HepG2 (cell line): Measurements from ENCODE around the gene MKRN1. TPM values are rescaled to one million over a fixed set of nuclear protein-coding genes. Genes with fewer than 3 reads are reported as not detected.

Experiments
- ATAC-seq: fragments of 200-7000 bp; cut with Tn5 transposase; 3 replicates; pipeline ENCODE4 v1.9.1; 2020; ENCODE audit warnings: mild to moderate bottlenecking, moderate library complexity
- BruUV-seq: library from RNA; stranded (reverse); fragments of 400-500 nt; replicated peaks from 2 replicates; lab custom pipeline; 2021; lab: Mats Ljungman, UMichigan
- CTCF ChIA-PET: fragments of 300-600 bp; formaldehyde crosslinking; extraction: SDS; loops from one replicate; lab custom pipeline; 2021; ENCODE audit warnings: low total read pairs, inconsistent platforms, low intra/inter-chr PET ratio; lab: Yijun Ruan, JAX
- POLR2A ChIA-PET: fragments of 350-600 bp; sonication (Branson Sonifier 250); formaldehyde crosslinking; loops from one replicate; lab custom pipeline; 2020; ENCODE audit warnings: antibody characterized with exemption, inconsistent platforms; lab: Yijun Ruan, JAX
- DNase-seq: peaks from one replicate; pipeline ENCODE4 v3.0.0-alpha.2; 2015; ENCODE audit warnings: low spot score
- FAIRE-seq: peaks from 3 replicates; lab custom pipeline; 2011; peaks lifted over from hg19 to GRCh38; lab: Jason Lieb, UNC
- H2AFZ ChIP-seq: one replicate; pipeline ENCODE4 v1.6.1; 2011; ENCODE audit warnings: low read length, inconsistent platforms
- H3K27ac ChIP-seq: fragments of 300-600 bp; 3 replicates; pipeline ENCODE4 v1.8.0; 2011; ENCODE audit warnings: mixed run types, mild to moderate bottlenecking, mixed read lengths, low read length, inconsistent platforms; ENCODE audit not compliant: insufficient read depth; ENCODE audit errors: extremely low read length
- H3K27me3 ChIP-seq, 2 experiments: fragments of 200-600 bp in 1 of 2; 2 replicates in 1 of 2; 3 replicates in 1 of 2; pipeline versions ENCODE4 v1.6.0 to v1.8.0; 2011; ENCODE audit warnings: low read length in 2 of 2, mild to moderate bottlenecking in 2 of 2, moderate library complexity in 2 of 2, inconsistent platforms in 1 of 2; ENCODE audit not compliant: insufficient read depth in 2 of 2, control insufficient read depth in 1 of 2
- H3K36me3 ChIP-seq, 2 experiments: fragments of 200-600 bp in 1 of 2; replicated peaks in 1 of 2; 2 replicates in 1 of 2; 3 replicates in 1 of 2; pipeline versions ENCODE4 v1.5.1 to v1.8.0; 2011; ENCODE audit warnings: low read length in 2 of 2, inconsistent platforms in 1 of 2; ENCODE audit not compliant: insufficient read depth in 2 of 2, control insufficient read depth in 1 of 2
- H3K4me1 ChIP-seq: 2 replicates; pipeline ENCODE4 v1.5.1; 2012; ENCODE audit warnings: low read length, inconsistent platforms; ENCODE audit not compliant: insufficient read depth
- H3K4me2 ChIP-seq: 2 replicates; pipeline ENCODE4 v1.6.0; 2011; ENCODE audit warnings: low read depth, low read length, inconsistent platforms
- H3K4me3 ChIP-seq, 3 experiments: fragments of 200-600 bp in 1 of 3; sonication (generic), shearing (Covaris generic) in 1 of 3; replicated peaks in 1 of 3; 2 replicates each; pipeline ENCODE4 v1.5.1; 2011 to 2016; ENCODE audit warnings: low read length in 3 of 3, inconsistent platforms in 2 of 3, low read depth in 2 of 3, mild to moderate bottlenecking in 2 of 3, control low read depth in 1 of 3, mixed read lengths in 1 of 3; ENCODE audit not compliant: insufficient read depth in 1 of 3
- H3K79me2 ChIP-seq: one replicate; pipeline ENCODE4 v1.6.1; 2011; ENCODE audit warnings: low read length, inconsistent platforms; ENCODE audit not compliant: insufficient read depth
- H3K9ac ChIP-seq: 2 replicates; pipeline ENCODE4 v1.6.0; 2011; ENCODE audit warnings: mild to moderate bottlenecking, low read depth, low read length, inconsistent platforms; ENCODE audit not compliant: insufficient read depth
- H3K9me3 ChIP-seq: 2 replicates; pipeline ENCODE4 v1.5.1; 2012; ENCODE audit warnings: mild to moderate bottlenecking, low read length
- H4K20me1 ChIP-seq: 2 replicates; pipeline ENCODE4 v1.6.0; 2011; ENCODE audit warnings: inconsistent platforms, mild to moderate bottlenecking, low read length, moderate library complexity; ENCODE audit not compliant: insufficient read depth
- CHCHD3 ChIP-seq: sonication (generic); formaldehyde crosslinking; IDR thresholded peaks from 2 replicates; pipeline ENCODE4 v1.8.0; 2022; ENCODE audit warnings: mild to moderate bottlenecking, missing genetic modification reagents, moderate library complexity
- CHD2 ChIP-seq: IDR thresholded peaks from 2 replicates; pipeline ENCODE4 v1.6.1; 2011; ENCODE audit warnings: low read depth, low read length, improper control_type of control experiment
- FOXA3 ChIP-seq: IDR thresholded peaks from 2 replicates; pipeline ENCODE4 v1.6.1; 2016; ENCODE audit warnings: missing genetic modification reagents, missing compliant biosample characterization
- GTF2F1 ChIP-seq: fragments of 150-350 bp; IDR thresholded peaks from 2 replicates; pipeline ENCODE4 v1.6.1; 2014; ENCODE audit warnings: low read length
- NFKBIZ ChIP-seq: IDR thresholded peaks from 2 replicates; pipeline ENCODE4 v1.6.1; 2018; ENCODE audit warnings: missing genetic modification reagents, missing compliant biosample characterization
- NRL ChIP-seq: sonication (generic); formaldehyde crosslinking; IDR thresholded peaks from 2 replicates; pipeline ENCODE4 v1.5.0; 2020; ENCODE audit warnings: missing genetic modification reagents, mild to moderate bottlenecking, moderate library complexity, borderline replicate concordance
- PHF8 ChIP-seq: sonication (generic); formaldehyde crosslinking; IDR thresholded peaks from 2 replicates; pipeline ENCODE4 v1.5.0; 2020; ENCODE audit warnings: missing genetic modification reagents
- REL ChIP-seq: sonication (generic); formaldehyde crosslinking; conservative IDR thresholded peaks from 2 replicates; pipeline ENCODE4 v1.8.0; 2022; ENCODE audit warnings: mild to moderate bottlenecking, missing genetic modification reagents, moderate library complexity
- SP140L ChIP-seq: sonication (generic); formaldehyde crosslinking; IDR thresholded peaks from 2 replicates; pipeline ENCODE4 v1.4.0; 2020; ENCODE audit warnings: missing genetic modification reagents, borderline replicate concordance
- TGIF2 ChIP-seq: IDR thresholded peaks from 2 replicates; pipeline ENCODE4 v1.6.1; 2016; ENCODE audit warnings: control low read depth, missing compliant biosample characterization
- TOE1 ChIP-seq: sonication (generic); formaldehyde crosslinking; IDR thresholded peaks from 2 replicates; pipeline ENCODE4 v1.4.0; 2020; ENCODE audit warnings: mild to moderate bottlenecking, missing genetic modification reagents
- WGBS: methylation state at CpG from one replicate; pipeline ENCODE4 v1.1.6; 2017; ENCODE audit warnings: low lambda C conversion rate; 5-methylcytosine and 5-hydroxymethylcytosine counted together
- in situ Hi-C: cut with HindIII; loops from 2 replicates; pipeline ENCODE4 v1.10.0; 2017; ENCODE audit warnings: low pct_unique_long_range_greater_than_20kb; ENCODE audit not compliant: extremely low pct_ligation_motif_present
- intact Hi-C: fragments of 100-400 bp; cut with micrococcal nuclease; formaldehyde crosslinking; loops from one replicate; pipeline ENCODE4 v1.10.0; 2022; ENCODE audit not compliant: unreplicated experiment
- polyA plus RNA-seq, 8 experiments: library from polyadenylated mRNA; depleted of rRNA in 3 of 8; stranded (reverse) in 7 of 8; unstranded in 1 of 8; fragments of >200 nt; fragmentation: Illumina TruSeq in 4 of 8; extraction: Trizol in 4 of 8; gene quantifications; 2 replicates each; pipeline versions ENCODE4 v1.2.1 to v1.2.3, GENCODE V29; 2011 to 2016; ENCODE audit warnings: low read depth in 4 of 8, missing spikeins in 1 of 8, mixed read lengths in 1 of 8; ENCODE audit not compliant: insufficient read depth in 1 of 8
- total RNA-seq, 5 experiments: library from RNA; depleted of rRNA; stranded (reverse); fragments of >200 nt; fragmentation: Illumina TruSeq; extraction: Trizol; gene quantifications; 2 replicates each; pipeline ENCODE4 v1.2.3, GENCODE V29; 2016; ENCODE audit warnings: low read depth in 1 of 5
- TF ChIP-seq, protein P1 (sequence below): sonication (generic); formaldehyde crosslinking; IDR thresholded peaks from 2 replicates; pipeline ENCODE4 v1.4.0; 2020; ENCODE audit warnings: missing genetic modification reagents, borderline replicate concordance
- TF ChIP-seq, protein P2 (sequence below): sonication (generic); formaldehyde crosslinking; IDR thresholded peaks from 2 replicates; pipeline ENCODE4 v1.4.0; 2020; ENCODE audit warnings: missing genetic modification reagents, mild to moderate bottlenecking, borderline replicate concordance
- TF ChIP-seq, protein P3 (sequence below): sonication (generic); formaldehyde crosslinking; IDR thresholded peaks from 2 replicates; pipeline ENCODE4 v1.4.0; 2020; ENCODE audit warnings: mild to moderate bottlenecking, missing genetic modification reagents

The MKRN1 gene
- total and polyA plus RNA-seq, 2 of the 13 experiments (the other 11 are each of a cell fraction or from before 2014, with no cell fraction given): 28.5 to 32.8 TPM

DNA sequence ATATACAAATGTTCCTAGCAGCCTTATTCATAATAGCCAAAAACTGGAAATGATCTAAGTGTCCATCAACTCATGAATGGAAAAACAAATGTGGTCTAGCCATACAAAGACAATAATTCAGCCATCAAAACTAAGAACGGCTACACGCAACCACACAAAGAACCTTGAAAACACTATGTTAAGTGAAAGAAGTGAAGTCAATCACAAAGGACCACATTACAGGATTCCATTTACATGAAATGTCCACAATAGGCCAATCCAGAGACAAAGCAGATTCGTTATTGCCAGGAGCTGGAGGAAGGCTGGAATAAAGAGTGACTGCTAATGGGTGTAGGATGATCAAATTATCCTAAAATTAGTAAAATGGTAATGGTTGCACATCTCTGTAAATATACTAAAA lies 21.1 kb downstream of the MKRN1 start (continued):
- no peak for TF ChIP-seq PHF8 (CRISPR knock-in tag)
- TF ChIP-seq, protein P1, sequence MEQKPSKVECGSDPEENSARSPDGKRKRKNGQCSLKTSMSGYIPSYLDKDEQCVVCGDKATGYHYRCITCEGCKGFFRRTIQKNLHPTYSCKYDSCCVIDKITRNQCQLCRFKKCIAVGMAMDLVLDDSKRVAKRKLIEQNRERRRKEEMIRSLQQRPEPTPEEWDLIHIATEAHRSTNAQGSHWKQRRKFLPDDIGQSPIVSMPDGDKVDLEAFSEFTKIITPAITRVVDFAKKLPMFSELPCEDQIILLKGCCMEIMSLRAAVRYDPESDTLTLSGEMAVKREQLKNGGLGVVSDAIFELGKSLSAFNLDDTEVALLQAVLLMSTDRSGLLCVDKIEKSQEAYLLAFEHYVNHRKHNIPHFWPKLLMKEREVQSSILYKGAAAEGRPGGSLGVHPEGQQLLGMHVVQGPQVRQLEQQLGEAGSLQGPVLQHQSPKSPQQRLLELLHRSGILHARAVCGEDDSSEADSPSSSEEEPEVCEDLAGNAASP (CRISPR knock-in tag): no peak
- TF ChIP-seq CHD2: no peak
- TF ChIP-seq SP140L (CRISPR knock-in tag): no peak
- TF ChIP-seq TGIF2 (CRISPR knock-in tag): no peak
- TF ChIP-seq REL (CRISPR knock-in tag): no peak
- no peak for TF ChIP-seq CHCHD3 (CRISPR knock-in tag)
- TF ChIP-seq TOE1 (CRISPR knock-in tag): no peak

DNA sequence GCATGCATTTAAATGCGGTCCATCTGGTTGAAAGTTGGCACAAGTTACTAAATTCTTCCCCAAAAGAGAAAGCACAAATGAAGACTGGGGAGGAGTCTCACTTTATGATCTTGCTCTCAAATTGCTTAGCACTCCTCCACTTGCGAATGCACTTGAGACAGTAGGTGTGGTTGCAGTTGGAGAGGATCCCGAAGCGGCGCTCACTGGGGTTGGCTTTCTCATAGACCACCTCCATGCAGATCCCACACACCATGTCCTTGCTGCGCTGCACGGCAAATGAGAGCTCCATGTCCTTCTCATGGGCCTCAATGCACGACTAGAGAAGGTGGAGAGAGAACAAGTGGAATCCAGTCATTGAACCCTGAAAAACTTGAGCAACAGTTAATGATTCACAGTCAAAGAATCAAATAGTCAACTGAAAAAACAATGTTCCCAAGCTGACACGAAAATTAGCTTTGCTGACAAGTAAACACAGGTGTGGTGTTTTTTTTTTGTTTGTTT lies 22.7 kb downstream of the MKRN1 start:
- in situ Hi-C loops: no loop called here
- Histone ChIP-seq H3K36me3 (peaks cover 15 to 73% of the 10 kb centered on the region in 2 experiments), H3K4me3 (no peak overlapping the region), H3K4me1 (peaks cover 13% of the 10 kb centered on the region), H3K9ac (no peak overlapping the region), H3K27me3 (no peaks in the 10 kb centered on the region), H3K79me2 (no peaks in the 10 kb centered on the region), H3K9me3 (no peaks in the 10 kb centered on the region), H3K27ac (no peak overlapping the region), H2AFZ (no peak overlapping the region), H3K4me2 (no peak overlapping the region; the same call in 1 of the 2 replicates), H4K20me1 (no peaks in the 10 kb centered on the region; the same call in none of the 2 replicates)
- 79% methylated on average over 9 of the region's 9 CpGs for WGBS
- ATAC-seq (peak; percentile 42; the same call in 2 of the 3 replicates), FAIRE-seq (no peak), DNase-seq (peak; percentile 8)
- CTCF ChIA-PET: no interaction called here
- no TSS peak for BruUV-seq
- POLR2A ChIA-PET: no interaction called here
- intact Hi-C loops: no loop called here
- TF ChIP-seq NRL (CRISPR knock-in tag) (no peak), FOXA3 (CRISPR knock-in tag) (no peak), GTF2F1 (no peak), NFKBIZ (CRISPR knock-in tag) (no peak)
- TF ChIP-seq, protein P2, sequence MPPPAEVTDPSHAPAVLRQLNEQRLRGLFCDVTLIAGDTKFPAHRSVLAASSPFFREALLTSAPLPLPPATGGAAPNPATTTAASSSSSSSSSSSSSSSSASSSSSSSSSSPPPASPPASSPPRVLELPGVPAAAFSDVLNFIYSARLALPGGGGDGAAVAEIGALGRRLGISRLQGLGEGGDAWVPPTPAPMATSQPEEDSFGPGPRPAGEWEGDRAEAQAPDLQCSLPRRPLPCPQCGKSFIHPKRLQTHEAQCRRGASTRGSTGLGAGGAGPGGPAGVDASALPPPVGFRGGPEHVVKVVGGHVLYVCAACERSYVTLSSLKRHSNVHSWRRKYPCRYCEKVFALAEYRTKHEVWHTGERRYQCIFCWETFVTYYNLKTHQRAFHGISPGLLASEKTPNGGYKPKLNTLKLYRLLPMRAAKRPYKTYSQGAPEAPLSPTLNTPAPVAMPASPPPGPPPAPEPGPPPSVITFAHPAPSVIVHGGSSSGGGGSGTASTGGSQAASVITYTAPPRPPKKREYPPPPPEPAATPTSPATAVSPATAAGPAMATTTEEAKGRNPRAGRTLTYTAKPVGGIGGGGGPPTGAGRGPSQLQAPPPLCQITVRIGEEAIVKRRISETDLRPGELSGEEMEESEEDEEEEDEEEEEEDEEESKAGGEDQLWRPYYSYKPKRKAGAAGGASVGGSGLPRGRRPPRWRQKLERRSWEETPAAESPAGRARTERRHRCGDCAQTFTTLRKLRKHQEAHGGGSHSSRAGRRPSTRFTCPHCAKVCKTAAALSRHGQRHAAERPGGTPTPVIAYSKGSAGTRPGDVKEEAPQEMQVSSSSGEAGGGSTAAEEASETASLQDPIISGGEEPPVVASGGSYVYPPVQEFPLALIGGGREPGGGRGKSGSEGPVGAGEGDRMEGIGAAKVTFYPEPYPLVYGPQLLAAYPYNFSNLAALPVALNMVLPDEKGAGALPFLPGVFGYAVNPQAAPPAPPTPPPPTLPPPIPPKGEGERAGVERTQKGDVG: no peak
- TF ChIP-seq, protein P3, sequence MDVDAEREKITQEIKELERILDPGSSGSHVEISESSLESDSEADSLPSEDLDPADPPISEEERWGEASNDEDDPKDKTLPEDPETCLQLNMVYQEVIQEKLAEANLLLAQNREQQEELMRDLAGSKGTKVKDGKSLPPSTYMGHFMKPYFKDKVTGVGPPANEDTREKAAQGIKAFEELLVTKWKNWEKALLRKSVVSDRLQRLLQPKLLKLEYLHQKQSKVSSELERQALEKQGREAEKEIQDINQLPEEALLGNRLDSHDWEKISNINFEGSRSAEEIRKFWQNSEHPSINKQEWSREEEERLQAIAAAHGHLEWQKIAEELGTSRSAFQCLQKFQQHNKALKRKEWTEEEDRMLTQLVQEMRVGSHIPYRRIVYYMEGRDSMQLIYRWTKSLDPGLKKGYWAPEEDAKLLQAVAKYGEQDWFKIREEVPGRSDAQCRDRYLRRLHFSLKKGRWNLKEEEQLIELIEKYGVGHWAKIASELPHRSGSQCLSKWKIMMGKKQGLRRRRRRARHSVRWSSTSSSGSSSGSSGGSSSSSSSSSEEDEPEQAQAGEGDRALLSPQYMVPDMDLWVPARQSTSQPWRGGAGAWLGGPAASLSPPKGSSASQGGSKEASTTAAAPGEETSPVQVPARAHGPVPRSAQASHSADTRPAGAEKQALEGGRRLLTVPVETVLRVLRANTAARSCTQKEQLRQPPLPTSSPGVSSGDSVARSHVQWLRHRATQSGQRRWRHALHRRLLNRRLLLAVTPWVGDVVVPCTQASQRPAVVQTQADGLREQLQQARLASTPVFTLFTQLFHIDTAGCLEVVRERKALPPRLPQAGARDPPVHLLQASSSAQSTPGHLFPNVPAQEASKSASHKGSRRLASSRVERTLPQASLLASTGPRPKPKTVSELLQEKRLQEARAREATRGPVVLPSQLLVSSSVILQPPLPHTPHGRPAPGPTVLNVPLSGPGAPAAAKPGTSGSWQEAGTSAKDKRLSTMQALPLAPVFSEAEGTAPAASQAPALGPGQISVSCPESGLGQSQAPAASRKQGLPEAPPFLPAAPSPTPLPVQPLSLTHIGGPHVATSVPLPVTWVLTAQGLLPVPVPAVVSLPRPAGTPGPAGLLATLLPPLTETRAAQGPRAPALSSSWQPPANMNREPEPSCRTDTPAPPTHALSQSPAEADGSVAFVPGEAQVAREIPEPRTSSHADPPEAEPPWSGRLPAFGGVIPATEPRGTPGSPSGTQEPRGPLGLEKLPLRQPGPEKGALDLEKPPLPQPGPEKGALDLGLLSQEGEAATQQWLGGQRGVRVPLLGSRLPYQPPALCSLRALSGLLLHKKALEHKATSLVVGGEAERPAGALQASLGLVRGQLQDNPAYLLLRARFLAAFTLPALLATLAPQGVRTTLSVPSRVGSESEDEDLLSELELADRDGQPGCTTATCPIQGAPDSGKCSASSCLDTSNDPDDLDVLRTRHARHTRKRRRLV (CRISPR knock-in tag): no peak
